Measurements from ENCODE around the gene GCSAML.

The GCSAML gene

GRCh38 chr1:247538561-247538960 lies 10.4 kb upstream of the GCSAML start:
- Histone ChIP-seq H3K9ac (ENCODE audit: low read depth, low read length) (no peak overlapping the region), H3K4me3 (ENCODE audit: low read depth, low read length) (no peak overlapping the region), H3K36me3 (ENCODE audit: control insufficient read depth, insufficient read depth, low read length) (no peaks in the 10 kb centered on the region), H3K9me3 (ENCODE audit: control insufficient read depth, insufficient read depth, low read length) (no peaks in the 10 kb centered on the region), H3K27me3 (ENCODE audit: control insufficient read depth, insufficient read depth, low read length) (no peaks in the 10 kb centered on the region), H3K4me1 (ENCODE audit: control insufficient read depth, insufficient read depth, low read length) (no peaks in the 10 kb centered on the region)

GRCh38 chr1:247539215-247539614 lies 9.7 kb upstream of the GCSAML start:
- no peak overlapping the region for H3K4me3 ChIP-seq (ENCODE audit: low read depth, low read length)
- no peak overlapping the region for H3K9ac ChIP-seq (ENCODE audit: low read depth, low read length)
- no peaks in the 10 kb centered on the region for H3K27me3 ChIP-seq (ENCODE audit: control insufficient read depth, insufficient read depth, low read length)
- no peaks in the 10 kb centered on the region for H3K4me1 ChIP-seq (ENCODE audit: control insufficient read depth, insufficient read depth, low read length)
- H3K9me3 ChIP-seq (ENCODE audit: control insufficient read depth, insufficient read depth, low read length), result no peaks in the 10 kb centered on the region
- H3K36me3 ChIP-seq (ENCODE audit: control insufficient read depth, insufficient read depth, low read length), result no peaks in the 10 kb centered on the region

GRCh38 chr1:247540581-247540980 lies 8.4 kb upstream of the GCSAML start:
- Histone ChIP-seq H3K27me3 (ENCODE audit: control insufficient read depth, insufficient read depth, low read length) (no peaks in the 10 kb centered on the region), H3K36me3 (ENCODE audit: control insufficient read depth, insufficient read depth, low read length) (no peaks in the 10 kb centered on the region)

DNA sequence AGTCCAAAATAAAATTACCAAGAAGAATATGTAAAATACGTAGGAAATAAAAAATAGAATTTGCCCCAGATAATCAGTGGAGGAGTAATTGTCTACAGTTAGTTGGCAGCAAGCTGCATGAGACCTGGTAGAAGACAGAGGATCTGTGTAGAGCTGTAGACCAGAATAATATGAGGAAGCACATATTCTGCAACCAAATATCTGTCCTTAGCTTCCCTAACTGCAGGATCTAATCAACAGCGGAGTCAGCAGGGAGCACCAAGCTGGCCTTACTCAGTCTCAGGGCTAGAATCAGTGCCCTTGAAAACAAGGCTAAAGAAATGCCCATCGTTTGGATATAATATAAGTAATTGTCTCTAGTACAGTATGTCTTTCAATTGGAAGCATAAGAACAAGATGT lies 6.1 kb upstream of the GCSAML start:
- no peaks in the 10 kb centered on the region for H3K9me3 ChIP-seq (ENCODE audit: control insufficient read depth, insufficient read depth, low read length)
- no peak overlapping the region for H3K9ac ChIP-seq (ENCODE audit: low read depth, low read length)
- H3K4me3 ChIP-seq (ENCODE audit: low read depth, low read length), result no peak overlapping the region
- H3K4me1 ChIP-seq (ENCODE audit: control insufficient read depth, insufficient read depth, low read length), result no peaks in the 10 kb centered on the region
- H3K36me3 ChIP-seq (ENCODE audit: control insufficient read depth, insufficient read depth, low read length), result no peaks in the 10 kb centered on the region
- H3K27me3 ChIP-seq (ENCODE audit: control insufficient read depth, insufficient read depth, low read length), result no peaks in the 10 kb centered on the region

More at GRCh38 chr1:247540581-247540980, 8.4 kb upstream of the GCSAML start:
- H3K9me3 ChIP-seq (ENCODE audit: control insufficient read depth, insufficient read depth, low read length), result no peaks in the 10 kb centered on the region
- no peak overlapping the region for H3K9ac ChIP-seq (ENCODE audit: low read depth, low read length)
- no peak overlapping the region for H3K4me3 ChIP-seq (ENCODE audit: low read depth, low read length)
- no peaks in the 10 kb centered on the region for H3K4me1 ChIP-seq (ENCODE audit: control insufficient read depth, insufficient read depth, low read length)

GRCh38 chr1:247548092-247548491 lies 842 bp upstream of the GCSAML start:
- no peaks in the 10 kb centered on the region for H3K4me1 ChIP-seq (ENCODE audit: control insufficient read depth, insufficient read depth, low read length)

DNA sequence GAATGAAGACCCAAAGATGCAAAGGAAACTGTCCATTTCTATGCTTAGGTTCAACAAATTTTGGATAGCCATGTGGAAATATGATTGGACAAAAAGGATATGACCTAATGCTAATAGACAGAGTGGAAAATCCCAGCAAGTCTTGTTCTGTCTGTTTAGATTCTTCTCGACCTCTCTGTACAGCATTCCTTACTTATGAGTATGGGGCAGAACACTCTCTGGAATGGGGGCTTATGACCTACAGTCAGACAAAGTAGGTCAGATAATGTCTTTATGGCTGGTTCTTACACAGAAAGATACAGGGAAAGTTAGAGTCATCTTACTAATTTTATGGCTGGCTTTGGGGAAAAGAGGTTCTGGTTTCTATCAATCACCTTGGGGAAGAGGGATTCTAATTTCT lies 2.8 kb downstream of the GCSAML start:
- Histone ChIP-seq H3K9me3 (ENCODE audit: control insufficient read depth, insufficient read depth, low read length) (no peaks in the 10 kb centered on the region), H3K4me1 (ENCODE audit: control insufficient read depth, insufficient read depth, low read length) (no peaks in the 10 kb centered on the region), H3K9ac (ENCODE audit: low read depth, low read length) (no peak overlapping the region), H3K36me3 (ENCODE audit: control insufficient read depth, insufficient read depth, low read length) (no peaks in the 10 kb centered on the region), H3K27me3 (ENCODE audit: control insufficient read depth, insufficient read depth, low read length) (no peaks in the 10 kb centered on the region), H3K4me3 (ENCODE audit: low read depth, low read length) (no peak overlapping the region)

More at GRCh38 chr1:247548092-247548491, 842 bp upstream of the GCSAML start:
- H3K9ac ChIP-seq (ENCODE audit: low read depth, low read length), result no peak overlapping the region
- no peak overlapping the region for H3K4me3 ChIP-seq (ENCODE audit: low read depth, low read length)
- H3K9me3 ChIP-seq (ENCODE audit: control insufficient read depth, insufficient read depth, low read length), result no peaks in the 10 kb centered on the region
- H3K27me3 ChIP-seq (ENCODE audit: control insufficient read depth, insufficient read depth, low read length), result no peaks in the 10 kb centered on the region
- H3K36me3 ChIP-seq (ENCODE audit: control insufficient read depth, insufficient read depth, low read length), result no peaks in the 10 kb centered on the region

- H3K9me3 ChIP-seq (ENCODE audit: control insufficient read depth, insufficient read depth, low read length), result no peaks in the 10 kb centered on the region
- H3K4me3 ChIP-seq (ENCODE audit: low read depth, low read length), result no peak overlapping the region
- H3K4me1 ChIP-seq (ENCODE audit: control insufficient read depth, insufficient read depth, low read length), result no peaks in the 10 kb centered on the region
- no peaks in the 10 kb centered on the region for H3K36me3 ChIP-seq (ENCODE audit: control insufficient read depth, insufficient read depth, low read length)
- no peak overlapping the region for H3K9ac ChIP-seq (ENCODE audit: low read depth, low read length)
- H3K27me3 ChIP-seq (ENCODE audit: control insufficient read depth, insufficient read depth, low read length), result no peaks in the 10 kb centered on the region
Observed at GRCh38 chr1:247552231-247552630, 3.3 kb downstream of the GCSAML start.

GRCh38 chr1:247557926-247558674 lies 9.2 kb downstream of the GCSAML start:
- no peaks in the 10 kb centered on the region for H3K27me3 ChIP-seq (ENCODE audit: control insufficient read depth, insufficient read depth, low read length)

GRCh38 chr1:247561711-247562110 lies 12.8 kb downstream of the GCSAML start:
- Histone ChIP-seq H3K4me1 (ENCODE audit: control insufficient read depth, insufficient read depth, low read length) (peaks cover 8% of the 10 kb centered on the region), H3K4me3 (ENCODE audit: low read depth, low read length) (no peak overlapping the region), H3K36me3 (ENCODE audit: control insufficient read depth, insufficient read depth, low read length) (no peaks in the 10 kb centered on the region), H3K9ac (ENCODE audit: low read depth, low read length) (no peak overlapping the region), H3K27me3 (ENCODE audit: control insufficient read depth, insufficient read depth, low read length) (no peaks in the 10 kb centered on the region), H3K9me3 (ENCODE audit: control insufficient read depth, insufficient read depth, low read length) (no peaks in the 10 kb centered on the region)

More at GRCh38 chr1:247557926-247558674, 9.2 kb downstream of the GCSAML start:
- no peak overlapping the region for H3K4me3 ChIP-seq (ENCODE audit: low read depth, low read length)
- no peaks in the 10 kb centered on the region for H3K36me3 ChIP-seq (ENCODE audit: control insufficient read depth, insufficient read depth, low read length)
- H3K9ac ChIP-seq (ENCODE audit: low read depth, low read length), result no peak overlapping the region
- peaks cover 8% of the 10 kb centered on the region for H3K4me1 ChIP-seq (ENCODE audit: control insufficient read depth, insufficient read depth, low read length)
- H3K9me3 ChIP-seq (ENCODE audit: control insufficient read depth, insufficient read depth, low read length), result no peaks in the 10 kb centered on the region

DNA sequence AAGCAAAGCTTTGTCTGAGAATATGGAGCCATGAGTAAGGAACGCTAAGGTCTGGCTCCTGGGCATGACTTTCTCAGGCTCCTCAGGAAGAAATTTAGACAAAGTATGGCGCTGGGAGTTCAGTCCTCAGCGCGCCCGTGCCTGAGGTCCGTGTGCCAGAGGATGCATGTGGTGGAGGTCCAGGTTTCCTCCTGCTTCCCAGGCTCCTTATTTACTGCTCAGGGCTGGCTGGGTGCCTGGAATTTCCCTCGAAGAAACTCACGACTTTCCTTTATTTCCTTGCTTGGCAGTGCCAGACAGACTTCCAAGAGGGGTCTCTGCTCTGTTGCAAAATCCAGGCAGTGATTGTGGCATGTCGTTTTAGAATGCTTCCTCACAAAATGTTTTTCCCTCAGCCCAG lies 13.3 kb downstream of the GCSAML start:
- Histone ChIP-seq H3K4me1 (ENCODE audit: control insufficient read depth, insufficient read depth, low read length) (peaks cover 8% of the 10 kb centered on the region), H3K9me3 (ENCODE audit: control insufficient read depth, insufficient read depth, low read length) (no peaks in the 10 kb centered on the region), H3K27me3 (ENCODE audit: control insufficient read depth, insufficient read depth, low read length) (no peaks in the 10 kb centered on the region), H3K9ac (ENCODE audit: low read depth, low read length) (no peak overlapping the region), H3K4me3 (ENCODE audit: low read depth, low read length) (no peak overlapping the region), H3K36me3 (ENCODE audit: control insufficient read depth, insufficient read depth, low read length) (no peaks in the 10 kb centered on the region)

DNA sequence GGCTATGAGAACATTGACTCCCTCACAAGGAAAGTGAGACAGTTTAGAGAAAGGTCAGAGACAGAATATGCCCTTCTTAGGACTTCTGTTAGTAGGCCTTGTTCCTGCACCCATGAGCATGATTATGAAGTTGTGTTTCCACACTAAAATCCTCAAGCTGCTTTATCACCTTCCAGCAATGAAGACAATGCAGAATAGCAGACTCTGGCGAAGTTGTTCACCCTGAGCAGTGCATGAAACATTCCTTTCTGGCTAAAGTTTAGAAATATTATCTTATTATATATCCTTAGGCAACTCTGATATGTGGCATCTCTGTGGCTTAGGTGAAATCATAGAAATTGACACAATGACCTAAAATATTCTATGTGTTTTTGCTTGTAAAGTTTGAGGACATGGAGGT lies 25.3 kb downstream of the GCSAML start:
- Histone ChIP-seq H3K36me3 (ENCODE audit: control insufficient read depth, insufficient read depth, low read length) (no peaks in the 10 kb centered on the region), H3K9ac (ENCODE audit: low read depth, low read length) (no peak overlapping the region), H3K4me1 (ENCODE audit: control insufficient read depth, insufficient read depth, low read length) (no peaks in the 10 kb centered on the region), H3K27me3 (ENCODE audit: control insufficient read depth, insufficient read depth, low read length) (no peaks in the 10 kb centered on the region), H3K9me3 (ENCODE audit: control insufficient read depth, insufficient read depth, low read length) (no peaks in the 10 kb centered on the region), H3K4me3 (ENCODE audit: low read depth, low read length) (no peak overlapping the region)

DNA sequence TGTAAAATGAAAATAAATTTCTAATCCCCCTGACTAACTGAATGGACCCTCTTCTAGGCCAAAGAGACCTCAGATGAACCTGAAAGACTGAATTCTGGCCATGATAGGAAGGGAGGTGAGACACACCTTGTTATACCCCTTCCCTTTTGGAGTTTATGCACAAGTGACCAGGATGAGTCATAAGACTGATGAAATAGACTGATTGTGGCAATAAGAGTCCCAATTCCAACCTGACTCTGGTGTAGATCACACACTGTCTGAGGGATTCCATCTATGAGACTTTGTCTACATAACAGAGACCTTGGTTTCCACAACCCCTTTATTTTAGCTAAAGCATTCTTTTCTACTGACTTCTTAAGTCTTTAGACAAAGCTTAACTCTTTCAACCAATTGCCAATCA lies 25.7 kb downstream of the GCSAML start:
- no peak overlapping the region for H3K9ac ChIP-seq (ENCODE audit: low read depth, low read length)
- H3K9me3 ChIP-seq (ENCODE audit: control insufficient read depth, insufficient read depth, low read length), result no peaks in the 10 kb centered on the region
- H3K36me3 ChIP-seq (ENCODE audit: control insufficient read depth, insufficient read depth, low read length), result no peaks in the 10 kb centered on the region
- H3K27me3 ChIP-seq (ENCODE audit: control insufficient read depth, insufficient read depth, low read length), result no peaks in the 10 kb centered on the region
- H3K4me3 ChIP-seq (ENCODE audit: low read depth, low read length), result no peak overlapping the region
- no peaks in the 10 kb centered on the region for H3K4me1 ChIP-seq (ENCODE audit: control insufficient read depth, insufficient read depth, low read length)

Measured in iPS-15b (cell line).